Occipital lobe (tissue), 2 donors: ENCODE measurements around the gene MTHFS. TPM values are rescaled to one million over a fixed set of nuclear protein-coding genes. Genes with fewer than 3 reads are reported as not detected.

Experiments used
- DNase-seq: peaks from one replicate; lab custom pipeline; 2025; lab: John Stamatoyannopoulos, UW
- total RNA-seq: library from RNA; depleted of rRNA; stranded (reverse); fragments of >200 nt; gene quantifications from one replicate; pipeline ENCODE4 v1.2.3, GENCODE V29; 2014

MTHFS gene
- total RNA-seq, 1 donor from 2014 or later: 5.5 TPM

- DNase-seq: no peak
These were observed 21.6 kb downstream of the MTHFS start for GRCh38 chr15:79875213-79875612.

- no peak for DNase-seq
These were observed 22.6 kb downstream of the MTHFS start for GRCh38 chr15:79874242-79874641.

- DNase-seq: no peak
These were observed 24.3 kb downstream of the MTHFS start for GRCh38 chr15:79872358-79873017.

GRCh38 chr15:79868554-79868953 is 28.3 kb downstream of the MTHFS start:
- DNase-seq: no peak

GRCh38 chr15:79863886-79864285 is 32.9 kb downstream of the MTHFS start:
- DNase-seq: no peak

- DNase-seq: no peak
These were observed 34.6 kb downstream of the MTHFS start for GRCh38 chr15:79862191-79862590.

- DNase-seq: no peak
These were observed 36.2 kb downstream of the MTHFS start for GRCh38 chr15:79860661-79861060.

GRCh38 chr15:79858469-79858868 is 38.3 kb downstream of the MTHFS start:
- DNase-seq: no peak

- DNase-seq: peak; percentile 31
These were observed 43.1 kb downstream of the MTHFS start for GRCh38 chr15:79853492-79854328.

- DNase-seq: peak; percentile 3
These were observed 47.0 kb downstream of the MTHFS start for GRCh38 chr15:79849789-79850188.

- DNase-seq: no peak
These were observed 50.3 kb downstream of the MTHFS start for GRCh38 chr15:79846539-79846938.

- DNase-seq: no peak
These were observed 52.6 kb downstream of the MTHFS start for GRCh38 chr15:79844221-79844620.

GRCh38 chr15:79837846-79838245 is 59.0 kb downstream of the MTHFS start:
- no peak for DNase-seq

GRCh38 chr15:79834495-79834894 is 62.3 kb downstream of the MTHFS start:
- no peak for DNase-seq

GRCh38 chr15:79832367-79833120 is 64.3 kb downstream of the MTHFS start:
- DNase-seq: no peak

- no peak for DNase-seq
These were observed 65.2 kb downstream of the MTHFS start for GRCh38 chr15:79831604-79832003.

- DNase-seq: no peak
These were observed 66.9 kb downstream of the MTHFS start for GRCh38 chr15:79829950-79830349.

GRCh38 chr15:79828447-79828846 is 68.4 kb downstream of the MTHFS start:
- DNase-seq: no peak

GRCh38 chr15:79826800-79827199 is 70.0 kb downstream of the MTHFS start:
- no peak for DNase-seq

- no peak for DNase-seq
These were observed 72.6 kb downstream of the MTHFS start for GRCh38 chr15:79824136-79824701.

GRCh38 chr15:79820820-79821219 is 76.0 kb downstream of the MTHFS start:
- DNase-seq: no peak

- DNase-seq: no peak
These were observed 76.6 kb downstream of the MTHFS start for GRCh38 chr15:79820176-79820575.
